H1 (cell line): ENCODE data around the gene MAN2C1. TPM values are rescaled to one million over a fixed set of nuclear protein-coding genes. Genes with fewer than 3 reads are reported as not detected.

Experiments
- CTCF ChIA-PET: fragments of 300-600 bp; sonication (Branson Sonifier 250); formaldehyde crosslinking; loops from one replicate; lab custom pipeline; 2021; ENCODE audit not compliant: partially characterized antibody; lab: Charles Lee
- POLR2A ChIA-PET: fragments of 300-600 bp; sonication (Branson Sonifier 250); formaldehyde crosslinking; loops from one replicate; lab custom pipeline; 2021; ENCODE audit warnings: inconsistent platforms; ENCODE audit not compliant: partially characterized antibody; lab: Charles Lee
- DNase-seq, 2 experiments: peaks; one replicate each; pipeline versions ENCODE4 v3.0.0 to v3.0.0-alpha.2; 2010 to 2022; ENCODE audit warnings: low spot score in 2 of 2, low read depth in 1 of 2, mixed read lengths in 1 of 2
- FAIRE-seq: peaks from 2 replicates; lab custom pipeline; 2011; peaks lifted over from hg19 to GRCh38; lab: Jason Lieb, UNC
- H2AFZ ChIP-seq: 2 replicates; pipeline ENCODE4 v1.8.1; 2012; ENCODE audit warnings: low read length, inconsistent platforms
- H2AK5ac ChIP-seq: 2 replicates; pipeline ENCODE4 v1.6.1; 2013; ENCODE audit warnings: low read depth, low read length
- H2BK120ac ChIP-seq: replicated peaks from 2 replicates; pipeline ENCODE3; 2013; ENCODE audit warnings: low read depth, low read length, inconsistent platforms
- H2BK12ac ChIP-seq: 2 replicates; pipeline ENCODE4 v1.6.1; 2013; ENCODE audit warnings: low read depth, low read length
- H2BK15ac ChIP-seq: 2 replicates; pipeline ENCODE4 v1.6.1; 2013; ENCODE audit warnings: low read length
- H2BK20ac ChIP-seq: 2 replicates; pipeline ENCODE4 v1.6.1; 2013; ENCODE audit warnings: low read length
- H2BK5ac ChIP-seq: 2 replicates; pipeline ENCODE4 v1.6.1; 2013; ENCODE audit warnings: low read depth, low read length
- H3K14ac ChIP-seq: 2 replicates; pipeline ENCODE4 v1.6.1; 2013; ENCODE audit warnings: inconsistent platforms; ENCODE audit not compliant: insufficient read length
- H3K18ac ChIP-seq: 2 replicates; pipeline ENCODE4 v1.6.1; 2013; ENCODE audit warnings: low read length; ENCODE audit errors: extremely low read depth
- H3K23ac ChIP-seq: 2 replicates; pipeline ENCODE4 v1.6.1; 2013; ENCODE audit warnings: inconsistent platforms; ENCODE audit not compliant: insufficient read length
- H3K23me2 ChIP-seq: 2 replicates; pipeline ENCODE4 v1.6.1; 2013; ENCODE audit warnings: low read depth, low read length
- H3K27ac ChIP-seq: 2 replicates; pipeline ENCODE4 v1.6.1; 2011; ENCODE audit warnings: low read depth, low read length, inconsistent platforms
- H3K27me3 ChIP-seq, 4 experiments: replicated peaks in 1 of 4; 1 replicate in 1 of 4; 2 replicates in 3 of 4; pipeline versions ENCODE4 v1.6.1 to v1.8.1; 2011 to 2013; ENCODE audit warnings: low read length in 3 of 4, mild to moderate bottlenecking in 3 of 4, inconsistent platforms in 2 of 4, mixed read lengths in 2 of 4, moderate library complexity in 1 of 4; ENCODE audit not compliant: control insufficient read depth in 3 of 4, insufficient read depth in 3 of 4; ENCODE audit errors: extremely low read depth in 1 of 4
- H3K36me3 ChIP-seq, 4 experiments: 2 replicates each; pipeline versions ENCODE4 v1.6.1 to v1.8.1; 2011 to 2013; ENCODE audit warnings: mild to moderate bottlenecking in 4 of 4, low read length in 3 of 4, moderate library complexity in 2 of 4, control low read depth in 1 of 4, inconsistent platforms in 1 of 4; ENCODE audit not compliant: insufficient read depth in 4 of 4, control insufficient read depth in 2 of 4
- H3K4ac ChIP-seq: replicated peaks from 2 replicates; pipeline ENCODE3; 2013; ENCODE audit warnings: low read length, low read depth, mixed read lengths, inconsistent platforms; ENCODE audit not compliant: insufficient read length
- H3K4me1 ChIP-seq, 4 experiments: replicated peaks in 1 of 4; 1 replicate in 1 of 4; 2 replicates in 3 of 4; pipeline versions ENCODE4 v1.6.1 to v1.8.1; 2011 to 2013; ENCODE audit warnings: low read length in 3 of 4, inconsistent platforms in 2 of 4, mixed read lengths in 1 of 4; ENCODE audit not compliant: insufficient read depth in 4 of 4, control insufficient read depth in 3 of 4
- H3K4me2 ChIP-seq, 2 experiments: 2 replicates each; pipeline versions ENCODE4 v1.6.1 to v1.8.1; 2011 to 2013; ENCODE audit warnings: low read depth in 2 of 2, low read length in 2 of 2, control low read depth in 1 of 2, inconsistent platforms in 1 of 2, mild to moderate bottlenecking in 1 of 2; ENCODE audit not compliant: insufficient read depth in 1 of 2
- H3K4me3 ChIP-seq, 4 experiments: fragments of 200-600, 300-600 bp in 1 of 4; sonication (generic), shearing (Covaris generic), sonication (Bioruptor Twin) in 1 of 4; 2 replicates each; pipeline versions ENCODE4 v1.5.1 to v1.8.1; 2011 to 2016; ENCODE audit warnings: low read length in 4 of 4, low read depth in 3 of 4, control low read depth in 2 of 4, inconsistent platforms in 2 of 4, mild to moderate bottlenecking in 2 of 4, mixed read lengths in 1 of 4, moderate library complexity in 1 of 4; ENCODE audit not compliant: insufficient read depth in 2 of 4; ENCODE audit errors: extremely low read depth in 1 of 4
- H3K56ac ChIP-seq: replicated peaks from 2 replicates; pipeline ENCODE3; 2013; ENCODE audit warnings: low read depth, mild to moderate bottlenecking, mixed read lengths, low read length, inconsistent platforms; ENCODE audit not compliant: insufficient read length
- H3K79me1 ChIP-seq: 2 replicates; pipeline ENCODE4 v1.6.1; 2013; ENCODE audit warnings: low read depth, low read length, control low read depth
- H3K79me2 ChIP-seq, 2 experiments: 2 replicates each; pipeline versions ENCODE4 v1.6.1 to v1.8.1; 2012 to 2013; ENCODE audit warnings: low read length in 2 of 2, mild to moderate bottlenecking in 2 of 2, inconsistent platforms in 1 of 2; ENCODE audit not compliant: insufficient read depth in 2 of 2, control insufficient read depth in 1 of 2
- H3K9ac ChIP-seq, 4 experiments: replicated peaks in 1 of 4; 1 replicate in 1 of 4; 2 replicates in 3 of 4; pipeline versions ENCODE4 v1.6.1 to v1.8.1; 2011 to 2013; ENCODE audit warnings: low read depth in 3 of 4, low read length in 3 of 4, control low read depth in 2 of 4, mild to moderate bottlenecking in 2 of 4, moderate library complexity in 2 of 4, inconsistent platforms in 1 of 4; ENCODE audit errors: extremely low read depth in 1 of 4
- H3K9me3 ChIP-seq, 2 experiments: 2 replicates each; pipeline versions ENCODE4 v1.6.1 to v1.8.1; 2012 to 2013; ENCODE audit warnings: mild to moderate bottlenecking in 2 of 2, moderate library complexity in 2 of 2, control low read depth in 1 of 2, inconsistent platforms in 1 of 2, low read depth in 1 of 2, low read length in 1 of 2, mixed read lengths in 1 of 2; ENCODE audit not compliant: insufficient read depth in 2 of 2
- H4K20me1 ChIP-seq, 2 experiments: replicated peaks in 1 of 2; 2 replicates each; pipeline versions ENCODE3 to v1.8.1; 2011 to 2013; ENCODE audit warnings: inconsistent platforms in 2 of 2, low read length in 2 of 2, mild to moderate bottlenecking in 1 of 2; ENCODE audit not compliant: insufficient read depth in 2 of 2, control insufficient read depth in 1 of 2
- H4K5ac ChIP-seq: 2 replicates; pipeline ENCODE4 v1.6.1; 2013; ENCODE audit warnings: low read length, low read depth, mixed read lengths, inconsistent platforms; ENCODE audit not compliant: insufficient read length
- H4K8ac ChIP-seq: 2 replicates; pipeline ENCODE4 v1.8.0; 2013; ENCODE audit warnings: mild to moderate bottlenecking, moderate library complexity, low read length, inconsistent platforms; ENCODE audit not compliant: insufficient read depth; ENCODE audit errors: extremely low read depth
- H4K91ac ChIP-seq: replicated peaks from 2 replicates; pipeline ENCODE3; 2013; ENCODE audit warnings: low read length, mixed read lengths, inconsistent platforms; ENCODE audit not compliant: insufficient read length
- CEBPB ChIP-seq: IDR thresholded peaks from 2 replicates; pipeline ENCODE4 v1.6.1; 2012; ENCODE audit warnings: low read depth, low read length
- KDM5A ChIP-seq: fragments of 200-600 bp; IDR thresholded peaks from 2 replicates; pipeline ENCODE4 v1.7.1; 2012; ENCODE audit warnings: mild to moderate bottlenecking, low read length, inconsistent platforms, mixed read lengths
- POLR2AphosphoS5 ChIP-seq: IDR thresholded peaks from 2 replicates; pipeline ENCODE4 v1.6.1; 2011; ENCODE audit warnings: low read depth, low read length
- SP1 ChIP-seq: IDR thresholded peaks from 2 replicates; pipeline ENCODE4 v1.6.1; 2011; ENCODE audit warnings: low read depth, low read length
- WGBS, 2 experiments: shearing (Covaris generic) in 1 of 2; methylation state at CpG; one replicate each; pipeline versions ENCODE4 v1.1.6 to v1.1.7; 2013 to 2015; ENCODE audit warnings: low lambda C conversion rate in 2 of 2, mixed read lengths in 2 of 2, inconsistent platforms in 1 of 2, low coverage in 1 of 2, missing lambda C conversion rate in 1 of 2; ENCODE audit not compliant: insufficient replicate concordance in 2 of 2, insufficient coverage in 1 of 2, insufficient read length in 1 of 2; ENCODE audit errors: extremely low coverage in 1 of 2, missing lambda C conversion rate in 1 of 2; 5-methylcytosine and 5-hydroxymethylcytosine counted together
- polyA plus RNA-seq, 7 experiments: library from polyadenylated mRNA; depleted of rRNA in 3 of 7; stranded (reverse) in 5 of 7; unstranded in 2 of 7; fragments of >200 nt in 5 of 7; fragments of 200-250 nt in 2 of 7; gene quantifications; 1 replicate in 5 of 7; 2 replicates in 1 of 7; 4 replicates in 1 of 7; pipeline versions ENCODE4 v1.2.1 to v1.2.3, GENCODE V29; 2011 to 2013; ENCODE audit warnings: missing spikeins in 2 of 7, mixed read lengths in 2 of 7
- total RNA-seq: library from RNA; stranded (reverse); fragmentation: NEBNext Ultra II Directional; extraction: Animal tissue kit (Norgen Biotek cat#: 25700); gene quantifications from 2 replicates; pipeline ENCODE4 v1.2.1, GENCODE V29; 2021

MAN2C1 gene
- total and polyA plus RNA-seq, 2 of the 8 experiments (the other 6 are each of a cell fraction or from before 2014, with no cell fraction given) = 56.3 to 88.9 TPM

DNA sequence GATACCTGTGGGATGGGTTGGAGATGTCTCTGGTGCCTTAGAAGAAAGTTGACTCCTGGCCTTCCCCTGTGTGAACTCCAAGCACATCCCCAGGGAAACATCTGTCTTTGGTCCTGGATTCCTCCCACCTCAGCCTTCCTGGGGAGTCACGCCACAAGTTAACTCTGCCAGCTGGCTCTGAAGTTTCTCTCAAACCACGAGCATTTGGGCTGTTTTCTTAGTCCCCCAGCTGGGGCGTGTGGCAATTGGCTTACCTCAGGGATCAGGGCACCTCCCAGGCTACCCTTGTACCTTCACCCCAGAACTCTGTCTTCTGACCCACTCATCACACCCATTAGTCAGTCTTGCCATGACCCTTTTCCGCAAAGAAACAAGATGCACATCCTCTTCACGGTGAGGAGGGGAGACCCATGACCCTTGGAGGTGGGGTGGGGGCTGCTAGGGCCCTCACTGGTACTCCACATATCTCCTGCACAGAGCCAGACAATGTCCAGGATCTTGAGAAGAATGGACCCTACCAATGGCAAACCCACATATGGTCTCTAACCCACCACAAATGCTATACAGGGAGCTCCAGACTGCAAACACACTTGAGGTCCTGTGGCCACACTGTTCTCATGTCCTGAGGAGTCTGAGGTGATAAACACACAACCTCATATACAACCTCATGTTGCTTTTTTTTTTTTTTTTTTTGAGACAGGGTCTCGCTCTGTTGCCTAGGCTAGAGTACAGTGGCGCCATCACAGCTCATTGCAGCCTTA lies 17.6 kb downstream of the MAN2C1 start:
- WGBS, 2 experiments = 90% methylated on average over 6 of the region's 7 CpGs; no CpG with 5 or more reads in 1 of the 2 experiments
- Histone ChIP-seq H2BK15ac (no peak overlapping the region), H3K79me2 (no peaks in the 10 kb centered on the region), H3K23me2 (peaks cover 17% of the 10 kb centered on the region), H2BK5ac (no peak overlapping the region), H3K79me1 (no peaks in the 10 kb centered on the region; the same call in 1 of the 2 replicates), H2AFZ (no peak overlapping the region), H3K4me3 (no peak overlapping the region), H2AK5ac (no peak overlapping the region), H3K4me1 (peaks cover 0 to 9% (median 5%) of the 10 kb centered on the region in 4 experiments; a peak in 4 of 7 replicates), H3K4ac (no peak overlapping the region), H3K27ac (no peak overlapping the region), H4K20me1 (peaks cover 0 to 7% of the 10 kb centered on the region in 2 experiments), H3K9ac (no peak overlapping the region), H3K9me3 (no peaks in the 10 kb centered on the region), H2BK120ac (no peak overlapping the region), H3K56ac (no peak overlapping the region), H4K5ac (no peak overlapping the region), H4K91ac (no peak overlapping the region), H3K14ac (no peak overlapping the region), H4K8ac (no peak overlapping the region), H3K4me2 (no peak overlapping the region), H2BK12ac (no peak overlapping the region), H3K18ac (no peak overlapping the region), H3K36me3 (no peaks in the 10 kb centered on the region), H3K27me3 (peaks cover 0 to 31% (median 16%) of the 10 kb centered on the region in 4 experiments; a peak in 5 of 7 replicates), H3K23ac (no peak overlapping the region), H2BK20ac (no peak overlapping the region)
- no peak for FAIRE-seq
- CTCF ChIA-PET = interaction anchor here (0.6 to 0.8 kb wide), 3 partner anchors 10 to 551 kb away, joined by 3 to 4 read pairs (median 3); partner anchors contain the start of gene MAN2C1
- TF ChIP-seq SP1 = no peak
- no peak for TF ChIP-seq KDM5A
- 0 out of 2 replicates have a peak, but pooled peaks have one; percentile 14 for TF ChIP-seq POLR2AphosphoS5
- no peak for TF ChIP-seq CEBPB
- POLR2A ChIA-PET = interaction anchor here (0.6 to 8.2 kb wide), 3 partner anchors 11 to 240 kb away, joined by 4 to 69 read pairs (median 4); partner anchors contain the start of gene MAN2C1
- no peak for DNase-seq
